ENCODE results near the gene CCDC30.

Gene CCDC30

DNA sequence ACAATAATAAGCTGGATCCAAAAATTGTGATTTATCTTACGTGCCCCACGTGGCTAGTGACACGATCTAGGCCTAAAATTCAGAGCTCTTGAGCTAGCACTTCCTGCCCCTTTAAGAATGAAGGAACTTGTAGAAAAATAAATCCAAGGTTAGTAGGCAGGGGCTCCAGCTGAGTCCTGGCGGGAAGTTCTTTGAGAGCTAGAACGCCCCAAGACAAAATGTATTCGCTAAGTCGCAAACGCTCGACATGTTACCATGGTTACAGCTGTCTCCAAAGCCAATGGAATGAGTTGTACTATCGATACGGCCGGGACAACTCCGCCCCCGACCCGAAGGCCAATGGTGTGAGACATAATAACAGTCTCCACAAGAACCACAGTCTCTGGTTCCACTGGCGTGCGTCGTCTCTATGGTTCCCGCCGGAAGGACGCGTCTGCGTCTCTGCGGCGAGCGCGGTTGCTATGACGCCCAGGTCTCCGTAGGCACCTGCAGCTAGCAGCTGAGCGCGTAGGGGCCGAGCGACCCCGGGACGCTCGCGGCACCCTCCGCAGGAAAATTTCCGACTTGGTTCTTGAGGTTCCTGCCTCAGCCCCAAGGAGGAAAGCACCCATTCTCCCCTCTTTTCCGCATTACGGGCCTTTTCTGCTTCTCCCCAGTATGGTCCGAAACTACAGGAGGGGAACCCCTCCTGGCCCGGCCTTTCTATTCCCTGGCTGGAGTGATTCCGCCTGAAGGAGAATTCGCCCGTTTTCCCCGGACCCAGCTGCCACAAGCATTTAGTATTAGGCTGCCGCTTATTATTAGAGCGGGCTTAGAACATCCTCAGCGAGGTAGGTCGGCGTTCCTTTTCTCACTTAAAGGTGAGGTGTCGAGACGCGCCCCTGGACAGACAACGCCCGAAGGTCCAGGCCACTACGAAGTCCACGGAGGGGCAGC, at the start of gene CCDC30:
Gene CCDC30, plus strand, starts transcription at position 459 of the 936 bp plus-strand sequence. CDS start 17,266 bp downstream, outside the sequence.
- in situ Hi-C loops (cut with MboI; ENCODE audit: low sequenced_read_pairs): no loop called here

DNA sequence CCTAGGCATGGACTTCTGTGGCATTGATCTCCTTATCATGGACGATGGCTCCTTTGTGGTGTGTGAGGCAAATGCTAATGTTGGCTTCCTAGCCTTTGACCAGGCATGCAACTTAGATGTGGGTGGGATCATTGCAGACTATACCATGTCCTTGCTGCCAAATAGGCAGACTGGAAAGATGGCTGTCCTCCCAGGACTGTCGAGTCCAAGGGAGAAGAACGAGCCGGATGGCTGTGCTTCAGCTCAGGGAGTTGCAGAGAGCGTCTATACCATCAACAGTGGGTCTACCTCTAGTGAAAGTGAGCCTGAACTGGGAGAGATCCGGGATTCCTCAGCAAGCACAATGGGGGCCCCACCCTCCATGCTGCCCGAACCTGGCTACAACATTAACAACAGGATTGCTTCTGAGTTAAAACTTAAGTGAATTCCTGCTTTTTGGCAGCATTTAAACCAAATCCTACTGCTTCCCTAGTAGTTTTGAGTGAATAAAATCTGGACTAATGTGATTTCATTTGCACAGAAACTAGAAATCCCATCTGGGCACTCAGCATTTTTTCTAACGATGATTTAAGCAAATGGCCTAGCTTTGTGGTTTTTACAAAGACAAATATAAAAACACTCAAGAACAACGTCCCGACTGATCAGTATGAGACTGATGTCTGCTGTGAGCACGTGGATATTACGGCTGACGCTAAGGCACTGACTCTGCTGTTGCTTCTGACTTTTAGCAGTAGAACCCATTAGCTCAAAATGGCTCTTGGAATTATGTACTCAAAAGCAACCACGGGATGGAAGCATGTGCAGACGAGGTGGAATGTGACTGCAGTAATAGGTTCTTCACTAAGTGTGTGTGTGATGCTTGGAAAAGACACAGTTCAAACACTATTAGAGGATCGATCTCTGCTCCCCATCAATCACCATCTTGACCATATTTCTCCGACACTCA, 48.3 kb upstream of the CCDC30 start:
- in situ Hi-C loops (cut with MboI; ENCODE audit: low sequenced_read_pairs): no loop called here

DNA sequence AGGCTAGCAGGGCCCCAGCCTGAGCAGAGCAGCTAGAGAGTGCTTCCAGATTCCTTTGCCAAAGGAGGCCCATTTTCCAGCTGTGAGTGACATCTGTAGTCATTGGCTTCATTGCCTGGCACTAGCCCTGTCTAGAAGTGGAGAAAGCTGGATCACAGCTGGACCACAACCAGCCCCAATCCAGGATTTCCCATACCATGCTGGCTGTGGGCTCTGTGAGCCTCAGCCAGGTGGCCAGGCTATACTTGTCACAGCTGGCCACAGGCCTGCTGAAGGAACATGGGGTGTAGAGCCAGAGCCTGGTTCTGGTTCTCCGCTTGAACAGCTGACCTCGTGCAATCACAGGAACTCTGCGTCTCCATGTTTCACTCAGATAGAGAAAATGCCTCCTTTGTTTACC, 45.9 kb upstream of the CCDC30 start:
- in situ Hi-C loops (cut with MboI; ENCODE audit: low sequenced_read_pairs): no loop called here

DNA sequence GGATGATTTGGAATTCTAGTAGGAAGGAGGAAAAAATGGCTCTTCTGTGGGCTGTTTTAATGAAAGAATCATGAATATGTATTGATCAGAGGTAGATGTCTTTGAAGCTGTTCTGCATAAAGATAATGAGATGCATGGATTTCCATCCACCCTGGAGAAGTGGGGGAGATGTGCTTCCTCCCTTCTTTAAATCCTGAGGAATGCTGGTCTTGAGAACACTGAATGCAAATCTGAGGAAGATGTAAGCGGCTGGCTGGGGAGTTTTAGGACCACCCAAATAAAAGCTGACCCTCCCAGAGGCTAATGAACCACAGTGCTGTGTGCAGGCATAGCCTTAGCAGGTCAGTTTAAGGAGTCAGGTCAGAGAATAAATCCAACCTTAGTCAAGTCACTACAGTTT, 44.6 kb upstream of the CCDC30 start:
- in situ Hi-C loops (cut with MboI; ENCODE audit: low sequenced_read_pairs): no loop called here

DNA sequence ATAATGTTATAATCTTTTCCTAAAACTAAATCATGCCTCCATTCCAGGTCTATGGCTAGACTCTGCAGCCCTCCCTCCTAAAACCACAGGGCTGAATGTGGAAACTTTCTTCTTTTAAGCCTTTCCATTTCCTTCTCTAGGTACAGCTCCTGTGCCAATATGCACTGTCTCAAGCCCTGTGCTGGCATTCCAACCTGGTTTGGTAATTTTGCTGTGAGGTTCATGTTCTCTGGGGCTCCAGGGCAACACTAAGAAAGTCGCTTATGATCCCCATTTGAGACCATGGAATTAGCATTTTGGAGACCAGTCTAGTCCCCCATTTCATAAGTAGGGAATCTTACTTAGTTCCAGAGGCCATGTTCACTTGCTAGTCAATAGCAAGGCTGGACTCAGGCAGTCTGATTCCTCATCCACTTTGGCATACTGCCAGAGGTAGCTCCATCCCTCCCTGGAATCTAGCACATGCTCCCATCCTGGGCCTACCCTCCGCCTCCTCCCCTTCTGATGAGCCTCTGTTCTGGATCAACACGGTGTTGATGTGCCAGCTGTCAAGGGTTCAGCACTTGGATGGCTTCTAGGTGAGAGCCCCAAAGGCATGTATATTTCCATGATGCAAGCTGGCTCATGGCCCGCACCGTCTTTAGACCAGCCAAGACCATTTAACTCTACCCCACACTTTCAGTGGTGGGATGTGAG, 43.8 kb upstream of the CCDC30 start:
- in situ Hi-C loops (cut with MboI; ENCODE audit: low sequenced_read_pairs): no loop called here

DNA sequence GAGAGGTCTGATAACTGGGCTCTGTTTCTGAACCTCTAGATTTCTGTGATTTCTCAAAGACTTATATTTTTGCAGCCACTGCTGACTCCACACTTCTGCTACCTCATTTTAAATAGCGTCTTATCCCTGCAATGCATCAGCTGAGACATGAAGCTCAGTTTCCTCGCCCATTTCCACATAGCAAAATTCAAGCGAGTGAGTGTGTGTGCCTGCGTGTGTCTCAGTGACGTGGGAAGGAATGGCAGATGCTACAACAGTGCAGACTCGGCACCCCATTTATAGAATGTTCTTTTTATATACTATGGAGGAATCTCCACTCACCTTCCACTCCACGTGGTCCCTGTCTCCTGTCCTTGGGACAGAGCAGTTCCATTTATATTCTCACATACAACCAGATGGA, 43.0 kb upstream of the CCDC30 start:
- in situ Hi-C loops (cut with MboI; ENCODE audit: low sequenced_read_pairs): loop anchor here (10.0 kb wide), 1 partner anchor 65 kb away; no protein-coding TSS in a partner anchor

DNA sequence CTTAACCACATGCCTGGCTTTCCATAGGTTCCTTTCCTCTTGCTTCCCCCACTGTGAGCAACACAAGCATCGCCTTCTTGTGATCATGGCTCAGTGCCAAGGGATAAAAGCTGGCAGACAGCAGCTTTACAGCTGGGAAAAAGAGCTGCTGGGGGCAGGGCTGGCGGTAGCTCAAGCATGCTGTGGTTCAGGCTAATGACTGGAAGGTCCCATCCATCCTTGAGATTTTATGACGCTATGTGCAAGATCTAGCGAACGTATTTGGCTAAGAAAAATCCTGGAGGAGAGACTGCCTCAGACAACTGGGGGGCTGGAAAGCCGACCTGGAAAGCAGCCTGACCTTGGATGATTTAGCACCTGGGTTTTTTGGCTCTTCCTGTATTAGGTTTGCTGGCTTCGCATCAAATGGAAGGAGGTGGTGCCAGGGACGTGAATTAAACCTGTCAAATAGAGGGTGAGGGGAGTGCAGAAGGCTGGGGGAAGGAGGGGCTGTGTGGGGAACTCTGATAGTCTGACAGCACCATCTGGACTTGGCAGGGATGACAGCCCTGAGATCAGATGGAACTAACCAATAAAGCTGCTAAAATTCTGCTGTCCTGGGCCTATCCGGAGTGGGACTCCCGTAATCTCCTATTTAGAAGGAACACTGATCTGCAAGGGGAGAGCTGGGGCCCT, 42.0 kb upstream of the CCDC30 start:
- in situ Hi-C loops (cut with MboI; ENCODE audit: low sequenced_read_pairs): loop anchor here (10.0 kb wide), 1 partner anchor 64 kb away; no protein-coding TSS in a partner anchor

DNA sequence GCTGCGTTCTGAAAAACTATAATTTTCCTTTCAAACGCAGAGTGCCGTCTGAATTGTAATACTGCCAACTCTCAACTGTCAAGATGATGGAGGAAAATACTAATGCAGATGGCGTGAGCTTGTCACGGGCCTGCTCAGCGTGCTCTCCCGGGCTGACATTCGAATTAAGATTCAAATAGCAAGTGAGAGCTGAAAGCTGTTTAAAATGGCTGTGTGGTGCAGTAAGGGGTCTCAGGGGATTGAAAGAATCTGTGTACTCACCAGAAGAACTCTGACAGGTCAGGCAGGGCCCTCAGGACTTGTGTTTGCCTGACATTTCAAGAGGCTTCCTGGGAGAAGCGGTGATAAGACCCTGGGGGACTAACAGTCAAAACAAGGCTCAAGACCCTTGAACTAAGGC, 40.3 kb upstream of the CCDC30 start:
- in situ Hi-C loops (cut with MboI; ENCODE audit: low sequenced_read_pairs): loop anchor here (10.0 kb wide), 1 partner anchor 62 kb away; no protein-coding TSS in a partner anchor

DNA sequence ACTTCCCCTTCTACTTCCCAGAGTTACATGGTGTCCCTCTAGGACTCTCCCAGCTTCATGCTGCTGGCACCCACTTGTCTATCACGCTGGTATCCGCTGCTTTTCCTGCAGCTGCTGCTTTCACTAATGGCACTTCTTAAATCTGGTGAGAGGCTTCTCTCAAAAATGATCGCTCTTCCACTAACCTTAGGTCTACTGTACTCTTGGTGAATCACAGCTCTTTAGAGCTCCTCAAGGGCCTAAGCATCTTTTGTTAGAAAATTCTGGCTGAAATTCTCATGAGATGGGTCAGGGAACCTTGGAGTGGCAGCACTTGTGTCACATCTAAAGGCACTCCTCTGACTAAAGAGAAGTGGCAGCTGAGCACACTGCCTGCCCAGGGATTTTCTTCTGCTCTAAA, 39.4 kb upstream of the CCDC30 start:
- in situ Hi-C loops (cut with MboI; ENCODE audit: low sequenced_read_pairs): loop anchor here (10.0 kb wide), 1 partner anchor 61 kb away; no protein-coding TSS in a partner anchor

DNA sequence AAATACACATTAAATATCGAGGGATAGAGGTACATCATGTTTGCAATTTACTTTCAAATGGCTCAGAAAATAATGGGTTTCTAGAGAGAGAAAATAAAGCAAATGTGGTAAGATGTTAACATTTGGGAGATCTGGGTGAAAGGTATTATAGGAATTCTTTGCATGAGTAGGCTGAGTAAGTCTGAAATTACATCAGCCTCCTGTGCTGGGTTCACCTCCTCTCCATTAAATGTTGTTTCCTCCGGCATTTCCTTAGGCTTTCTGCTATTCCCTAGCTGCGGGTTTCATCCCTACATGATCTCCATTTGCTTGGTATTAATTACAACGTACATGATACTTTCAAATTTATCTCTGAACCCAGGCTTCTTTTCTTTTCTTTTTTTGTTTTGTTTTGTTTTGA, 38.9 kb upstream of the CCDC30 start:
- in situ Hi-C loops (cut with MboI; ENCODE audit: low sequenced_read_pairs): loop anchor here (10.0 kb wide), 1 partner anchor 61 kb away; no protein-coding TSS in a partner anchor

DNA sequence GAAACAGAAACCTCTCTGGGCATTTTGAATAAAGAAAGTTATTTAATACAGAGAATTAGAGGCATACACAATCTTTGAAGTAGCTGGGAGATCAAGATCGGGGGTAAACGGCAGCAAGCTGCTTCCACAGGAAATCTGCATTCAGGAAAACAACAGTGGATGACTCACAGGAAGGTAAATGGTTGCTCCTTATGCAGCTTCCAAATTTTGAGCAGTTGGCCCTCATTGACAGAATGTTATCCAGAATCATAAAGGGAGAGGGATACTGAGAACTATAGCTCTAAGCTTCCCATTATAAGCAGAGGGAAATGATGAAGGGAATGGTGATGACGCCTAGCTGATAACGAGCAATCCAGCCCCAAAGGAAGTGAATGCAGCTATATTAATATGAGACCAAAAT, 35.8 kb upstream of the CCDC30 start:
- in situ Hi-C loops (cut with MboI; ENCODE audit: low sequenced_read_pairs): loop anchor here (10.0 kb wide), 1 partner anchor 58 kb away; no protein-coding TSS in a partner anchor

DNA sequence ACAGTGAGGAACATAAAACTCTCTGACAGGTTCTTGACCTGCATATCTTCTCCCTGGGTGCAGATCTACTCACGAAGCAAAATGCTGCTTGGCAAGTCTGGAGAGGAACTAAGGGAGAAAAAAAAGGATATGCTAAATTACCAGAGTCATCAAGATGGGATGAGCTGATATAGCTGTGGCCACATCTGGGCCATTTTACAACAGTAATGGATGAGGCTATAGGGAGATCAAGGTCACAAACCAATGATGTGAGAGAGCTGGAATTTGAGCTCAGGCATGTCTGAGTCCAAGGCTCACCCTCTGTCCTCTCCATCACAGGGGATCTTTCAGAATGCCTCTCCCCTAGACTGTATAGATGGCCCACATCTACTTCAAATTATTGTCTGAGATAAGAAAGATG, 33.5 kb upstream of the CCDC30 start:
- in situ Hi-C loops (cut with MboI; ENCODE audit: low sequenced_read_pairs): loop anchor here (10.0 kb wide), 1 partner anchor 55 kb away; no protein-coding TSS in a partner anchor

DNA sequence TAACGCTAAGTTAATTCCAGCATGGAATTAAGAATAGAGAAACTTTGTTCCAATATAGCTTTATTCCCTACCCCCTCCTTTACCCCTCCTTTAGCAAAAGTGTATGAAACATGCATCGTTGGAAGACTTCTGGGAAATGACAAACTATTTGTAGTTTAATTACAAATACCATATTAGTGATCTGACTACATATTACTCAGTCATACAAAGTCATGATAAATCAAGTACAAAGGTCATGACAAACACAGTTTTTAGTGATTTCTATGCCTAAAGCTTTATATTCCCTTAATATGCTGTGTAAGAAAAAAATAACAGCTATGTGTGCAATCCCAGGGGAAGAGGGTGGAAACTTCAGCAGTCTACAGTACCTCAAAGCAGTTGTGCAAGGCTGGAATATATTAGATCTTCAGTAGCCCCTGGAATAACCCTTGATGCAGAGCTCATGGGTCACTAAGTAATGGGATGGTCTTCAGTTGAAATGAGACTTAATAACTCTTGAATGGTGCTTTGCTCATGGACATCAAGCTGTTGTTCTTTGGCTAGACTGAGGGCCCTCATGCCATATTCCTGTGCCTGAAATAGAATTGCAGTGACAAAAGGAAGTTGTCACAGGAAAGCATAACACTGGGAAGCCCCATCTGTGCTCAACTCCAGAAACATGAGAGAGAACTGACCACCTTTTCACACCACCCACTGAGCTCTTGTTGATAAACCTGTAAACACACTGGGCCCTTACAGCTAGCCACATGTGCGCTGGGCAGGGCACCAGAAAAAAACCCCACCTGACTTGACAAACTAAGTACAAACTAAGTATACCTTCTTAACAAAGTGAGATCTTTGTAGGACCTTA, 32.6 kb upstream of the CCDC30 start:
- in situ Hi-C loops (cut with MboI; ENCODE audit: low sequenced_read_pairs): no loop called here

DNA sequence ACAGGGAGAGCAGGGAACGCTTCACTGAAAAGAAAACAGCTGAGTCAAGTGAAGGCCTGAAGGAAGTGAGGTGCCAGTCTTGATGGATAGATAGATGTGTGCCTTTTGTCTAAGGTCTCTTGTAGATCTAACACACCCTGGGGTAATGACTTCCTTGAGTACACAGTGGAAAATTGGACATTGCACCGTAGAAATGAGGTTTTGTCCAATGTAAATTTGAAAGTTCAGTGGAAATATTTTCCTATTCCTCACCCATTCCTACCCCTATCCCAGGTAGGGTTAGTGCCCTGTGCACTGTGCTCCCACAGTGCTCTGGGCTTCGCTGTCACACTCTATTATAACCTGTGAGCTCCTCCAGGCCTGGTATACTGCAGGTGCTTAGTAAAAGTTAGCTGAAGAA, 31.6 kb upstream of the CCDC30 start:
- in situ Hi-C loops (cut with MboI; ENCODE audit: low sequenced_read_pairs): no loop called here

DNA sequence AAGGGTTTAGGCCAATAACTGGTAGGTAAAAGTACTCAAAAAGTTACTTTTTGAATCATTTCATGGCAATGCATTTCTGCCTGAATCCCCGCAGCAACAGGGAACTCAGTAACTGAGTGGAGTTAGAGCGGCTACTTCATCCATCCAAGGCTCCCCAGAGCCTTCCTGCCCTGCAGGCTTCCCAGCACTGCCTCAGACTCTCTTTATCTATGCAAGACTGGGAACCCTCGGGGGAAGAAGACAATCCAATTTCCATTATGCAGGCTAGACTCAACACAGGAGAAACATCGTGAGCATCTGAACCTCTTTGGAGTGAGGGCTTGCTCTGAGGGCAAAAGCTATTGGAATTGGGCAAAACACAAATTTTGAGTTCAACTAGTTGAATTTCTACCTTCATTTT, 30.4 kb upstream of the CCDC30 start:
- in situ Hi-C loops (cut with MboI; ENCODE audit: low sequenced_read_pairs): no loop called here

DNA sequence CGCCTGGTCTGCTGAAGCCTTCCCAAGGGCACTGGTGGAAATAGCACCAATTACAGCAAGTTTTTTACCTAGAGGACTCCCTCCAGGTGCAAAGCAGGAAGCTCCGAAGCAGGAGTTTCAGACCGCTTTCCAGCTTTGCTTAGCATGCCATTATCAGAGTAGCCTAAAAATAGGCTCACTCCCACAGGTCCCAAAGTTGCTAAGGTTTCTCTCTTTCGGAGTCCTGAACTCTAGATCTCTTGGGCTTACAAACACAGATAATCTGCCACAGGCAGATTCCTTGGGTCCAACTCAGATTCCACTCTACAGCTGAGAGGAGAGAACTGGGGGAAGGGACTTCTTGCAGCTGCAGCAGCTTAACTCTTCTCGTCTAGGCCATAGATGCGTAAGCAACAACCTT, 29.7 kb upstream of the CCDC30 start:
- in situ Hi-C loops (cut with MboI; ENCODE audit: low sequenced_read_pairs): no loop called here

DNA sequence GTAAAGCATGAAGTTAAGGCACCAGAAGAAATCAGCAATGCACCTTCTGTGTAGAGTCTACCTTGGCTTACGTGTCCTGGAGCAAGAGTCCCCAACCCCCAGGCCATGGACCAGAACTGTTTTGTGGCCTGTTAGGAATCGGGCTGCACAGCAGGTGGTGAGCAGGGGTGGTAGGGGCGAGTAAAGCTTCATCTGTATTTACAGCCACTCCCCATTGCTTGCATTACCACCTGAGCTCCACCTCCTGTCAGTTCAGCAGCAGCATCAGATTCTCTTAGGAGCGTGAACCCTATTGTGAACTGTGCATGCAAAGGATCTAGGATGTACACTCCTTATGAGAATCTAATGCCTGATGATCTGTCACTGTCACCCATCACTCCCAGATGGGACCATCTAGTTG, 28.7 kb upstream of the CCDC30 start:
- in situ Hi-C loops (cut with MboI; ENCODE audit: low sequenced_read_pairs): no loop called here

DNA sequence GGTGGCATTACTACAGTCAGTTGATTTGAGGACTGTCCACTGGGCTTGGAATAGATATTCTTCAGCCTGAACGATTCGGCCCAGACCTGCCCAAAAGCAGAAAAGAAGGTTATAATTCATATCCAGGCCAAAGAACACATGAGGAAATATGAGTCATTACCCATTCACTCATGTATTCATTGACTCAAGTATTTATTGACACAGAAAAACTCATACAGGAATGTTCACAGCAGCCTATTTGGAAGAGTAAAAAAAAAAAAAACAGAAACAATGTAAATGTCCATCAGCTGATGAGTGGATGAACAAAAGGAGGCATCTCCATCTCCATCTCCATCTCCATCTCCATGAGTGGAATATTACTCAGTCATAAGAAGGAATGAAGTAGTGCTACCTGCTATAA, 23.1 kb upstream of the CCDC30 start:
- in situ Hi-C loops (cut with MboI; ENCODE audit: low sequenced_read_pairs): no loop called here

DNA sequence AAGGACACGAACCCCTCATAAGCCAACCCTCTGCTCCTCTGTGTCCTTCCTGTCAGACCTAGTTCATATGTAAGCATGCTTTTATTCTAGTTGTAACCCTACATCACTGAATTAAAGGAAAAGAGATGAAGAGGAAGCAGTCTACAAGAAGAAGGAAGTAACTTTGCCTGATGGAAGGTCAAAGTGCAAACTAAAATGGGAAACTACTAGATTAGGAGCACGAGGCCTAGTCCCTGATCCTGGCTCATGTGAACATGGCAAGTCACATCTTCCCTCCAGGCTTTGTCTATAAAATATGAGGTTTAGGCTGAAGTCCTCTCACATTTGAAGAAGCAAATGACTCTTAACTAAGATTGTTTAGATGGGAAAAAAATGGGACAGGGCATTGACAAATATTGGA, 20.4 kb upstream of the CCDC30 start:
- in situ Hi-C loops (cut with MboI; ENCODE audit: low sequenced_read_pairs): no loop called here

All from HL-60/S4 (cell line).